IPS-11a (cell line): Measurements from ENCODE around the gene SBF2.

Experiments used
- H3K4me3 ChIP-seq: one replicate; pipeline ENCODE4 v1.5.1; 2013; ENCODE audit warnings: low read depth, low read length, control low read depth

The SBF2 gene

DNA sequence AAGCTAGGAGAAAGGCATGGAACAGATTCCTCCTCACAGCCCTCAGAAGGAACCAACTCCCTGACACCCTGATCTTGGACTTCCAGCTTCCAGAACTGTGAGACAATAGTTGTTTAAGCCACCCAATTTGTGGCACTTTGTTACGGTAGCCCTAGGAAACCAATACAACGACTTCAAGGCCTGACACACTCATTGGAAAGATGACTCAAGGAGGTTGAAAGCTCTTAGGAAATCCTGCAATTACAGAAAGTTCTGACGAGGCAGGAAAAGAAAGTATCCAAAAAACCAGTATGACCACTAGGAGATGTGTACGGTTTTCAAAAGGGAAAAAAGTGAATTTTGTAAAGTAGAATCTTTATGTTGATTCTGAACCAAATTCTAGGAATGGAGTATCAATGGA is 468.7 kb downstream of the SBF2 start:
- no peak overlapping the region for H3K4me3 ChIP-seq

DNA sequence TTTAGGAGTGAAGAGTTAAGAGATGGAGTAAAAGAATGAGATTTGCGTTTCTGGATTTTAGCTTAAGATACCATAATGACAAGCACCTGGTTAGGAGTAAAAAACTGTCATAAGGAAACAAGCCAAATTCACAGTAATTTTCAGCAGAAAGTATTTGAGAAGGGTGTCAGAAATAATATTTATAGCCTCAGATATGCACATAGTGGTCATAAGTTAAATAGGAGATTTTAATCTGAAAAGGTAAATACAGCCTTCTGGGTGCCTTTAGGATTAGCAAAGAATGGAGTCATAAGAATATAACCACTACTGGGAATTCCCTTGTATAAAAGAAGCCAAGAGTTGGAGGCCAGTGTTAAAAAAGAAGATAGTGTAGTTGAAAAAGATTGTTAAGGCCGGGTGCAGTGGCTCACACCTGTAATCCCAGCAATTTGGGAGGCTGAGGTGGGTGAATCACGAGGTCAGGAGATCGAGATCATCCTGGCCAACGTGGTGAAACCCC is 470.1 kb downstream of the SBF2 start:
- H3K4me3 ChIP-seq: no peak overlapping the region

DNA sequence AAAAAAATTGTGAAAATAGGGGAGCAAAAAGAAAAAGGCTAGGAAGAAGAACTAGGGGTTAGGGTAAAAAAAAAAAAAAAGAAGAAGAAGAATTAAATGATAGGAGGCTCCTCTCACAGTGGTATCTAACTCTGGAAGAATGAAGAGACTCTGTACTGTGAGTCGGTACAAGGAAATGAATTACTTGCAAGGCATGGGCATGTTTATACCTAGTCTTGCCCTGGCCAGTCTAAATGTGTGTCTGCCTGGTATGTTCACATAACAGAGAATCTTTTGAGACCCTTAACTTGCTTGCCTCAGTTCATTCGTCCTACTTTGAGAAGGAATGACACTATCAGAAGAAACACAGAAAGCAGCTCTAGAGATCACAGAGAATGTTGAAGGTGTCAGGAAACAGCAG is 470.6 kb downstream of the SBF2 start:
- no peak overlapping the region for H3K4me3 ChIP-seq

DNA sequence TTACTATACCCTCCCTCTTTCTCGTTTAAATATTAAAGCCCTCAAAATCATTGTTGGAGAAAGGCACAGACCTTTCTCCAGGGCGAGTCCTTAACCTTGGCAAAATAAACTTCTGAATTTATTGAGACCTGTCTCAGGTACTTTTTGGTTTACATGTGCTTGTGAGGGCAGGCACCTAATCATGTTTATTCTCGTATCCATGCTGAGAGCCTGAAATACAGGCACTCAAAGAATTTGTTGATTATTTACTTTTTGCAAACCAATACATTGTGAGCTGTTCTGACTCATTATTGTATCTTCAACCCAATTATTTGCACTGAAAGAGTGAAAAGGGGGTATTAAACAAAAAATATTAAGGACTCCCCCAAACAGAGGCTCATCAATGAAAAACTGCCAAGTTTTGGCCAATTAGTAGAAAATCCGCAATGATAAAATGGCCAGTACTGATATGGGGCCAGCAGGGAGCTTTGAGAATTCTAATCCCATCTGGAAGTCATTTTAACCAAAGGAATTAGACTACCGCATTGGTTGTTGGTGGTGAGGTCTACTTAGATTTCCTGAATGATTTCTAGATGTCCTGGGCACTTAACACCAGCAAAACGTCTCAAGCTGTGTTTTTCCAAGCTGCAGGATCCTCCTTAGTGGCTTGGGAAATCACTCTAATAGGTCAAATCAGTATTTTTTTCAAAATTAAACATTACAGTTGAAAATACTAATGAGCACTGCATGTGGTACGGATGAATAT is 472.8 kb downstream of the SBF2 start:
- H3K4me3 ChIP-seq: no peak overlapping the region

DNA sequence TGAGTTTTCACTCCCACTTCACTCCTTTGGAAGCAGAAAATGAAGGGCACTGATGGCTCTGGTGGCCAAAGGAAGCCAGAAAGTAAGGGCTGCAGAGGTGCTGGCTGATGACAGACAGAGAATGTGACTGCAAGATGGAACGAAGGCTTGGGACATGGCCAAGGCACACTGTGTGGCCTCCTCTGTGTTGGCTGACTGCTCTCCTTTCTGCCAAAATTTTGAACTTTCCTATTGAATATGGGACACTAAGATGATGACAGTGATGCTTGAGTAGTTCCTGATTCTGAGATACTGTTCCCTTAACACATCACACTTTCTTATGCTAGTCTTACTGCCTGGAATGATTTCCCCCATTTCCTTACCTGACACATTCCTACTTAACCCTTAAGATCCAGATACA is 473.8 kb downstream of the SBF2 start:
- no peak overlapping the region for H3K4me3 ChIP-seq

DNA sequence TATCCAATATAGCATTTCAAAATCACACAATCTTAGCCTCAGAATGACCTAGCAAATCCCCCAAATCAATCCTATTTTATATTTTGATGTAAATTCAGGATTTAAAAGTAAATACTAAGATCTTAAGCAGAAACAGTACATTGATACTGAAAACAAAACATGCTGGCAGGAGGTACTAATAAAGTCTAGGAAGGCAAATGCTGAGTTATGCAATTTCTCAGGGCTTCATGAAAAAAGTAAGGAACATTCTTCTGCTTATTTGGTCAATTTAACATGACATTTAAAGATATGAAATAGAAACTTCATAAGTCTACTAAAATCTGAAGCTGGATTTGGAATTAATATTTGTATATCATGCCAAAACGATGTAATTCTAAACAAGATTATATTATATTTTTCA is 476.8 kb downstream of the SBF2 start:
- no peak overlapping the region for H3K4me3 ChIP-seq

DNA sequence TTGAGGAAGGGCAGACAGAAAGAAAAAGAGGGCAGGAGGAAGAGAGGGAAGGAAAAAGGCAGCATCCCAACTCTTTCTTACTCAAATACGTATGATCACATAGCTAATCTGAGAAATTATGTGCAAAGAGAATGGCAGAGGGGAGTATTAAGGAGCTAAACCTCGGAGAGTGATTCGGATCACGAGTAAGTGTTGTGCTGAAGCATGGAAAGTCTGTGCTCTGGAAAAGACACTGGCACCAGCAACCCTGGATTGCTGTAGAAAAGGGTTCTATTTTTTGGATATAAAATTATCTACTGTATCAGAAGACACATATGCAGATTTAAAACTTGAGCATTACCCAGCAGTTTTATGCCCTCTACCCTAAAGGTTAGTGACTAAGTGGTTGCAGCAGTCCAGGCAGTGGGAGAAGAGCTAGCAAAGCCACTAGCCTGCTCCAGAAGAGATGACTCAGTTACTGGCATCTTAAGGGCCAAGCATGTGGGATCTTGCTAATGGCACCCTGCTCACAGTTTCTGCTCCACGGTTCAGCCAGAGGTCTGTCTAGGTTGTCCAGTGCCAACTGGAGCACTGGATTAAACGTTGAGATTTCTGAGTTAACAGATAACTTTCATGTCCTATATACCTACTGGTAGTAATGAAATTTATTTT is 478.4 kb downstream of the SBF2 start:
- no peak overlapping the region for H3K4me3 ChIP-seq

DNA sequence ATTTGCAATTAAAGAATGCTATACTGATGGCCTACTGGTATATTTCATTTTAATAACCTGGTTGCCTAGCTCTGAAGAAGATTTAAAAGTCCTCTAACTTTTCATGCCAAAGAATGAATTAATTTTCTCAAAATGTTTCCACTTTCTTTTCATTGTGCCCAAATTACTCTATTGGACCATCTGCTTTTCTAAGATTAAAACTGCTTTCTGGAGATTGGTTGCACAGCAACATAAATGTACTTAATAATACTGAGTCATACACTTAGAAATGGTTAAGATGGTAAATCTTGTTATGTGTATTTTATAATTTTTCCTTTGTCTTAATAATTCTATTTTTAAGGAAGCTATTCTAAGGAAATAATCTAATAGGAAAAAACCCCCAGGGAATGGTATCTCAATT is 479.9 kb downstream of the SBF2 start:
- no peak overlapping the region for H3K4me3 ChIP-seq

DNA sequence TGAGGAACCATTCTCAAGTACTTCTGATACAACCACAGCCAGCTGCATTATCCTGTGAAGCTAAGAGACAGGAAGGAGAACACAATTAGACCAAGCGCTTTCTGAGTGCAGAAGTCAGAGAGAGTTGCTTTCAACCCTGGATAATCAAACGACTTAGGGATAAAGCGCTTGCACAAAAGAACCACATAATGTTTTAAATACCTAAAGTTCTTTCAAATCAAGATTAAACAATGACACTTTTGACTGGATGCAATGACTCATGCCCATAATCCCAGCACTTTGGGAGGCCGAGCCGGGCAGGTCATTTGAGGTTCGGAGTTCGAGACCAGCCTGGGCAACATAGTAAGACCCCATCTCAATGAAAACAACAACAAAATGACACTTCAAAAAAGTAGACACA is 485.1 kb downstream of the SBF2 start:
- no peak overlapping the region for H3K4me3 ChIP-seq

DNA sequence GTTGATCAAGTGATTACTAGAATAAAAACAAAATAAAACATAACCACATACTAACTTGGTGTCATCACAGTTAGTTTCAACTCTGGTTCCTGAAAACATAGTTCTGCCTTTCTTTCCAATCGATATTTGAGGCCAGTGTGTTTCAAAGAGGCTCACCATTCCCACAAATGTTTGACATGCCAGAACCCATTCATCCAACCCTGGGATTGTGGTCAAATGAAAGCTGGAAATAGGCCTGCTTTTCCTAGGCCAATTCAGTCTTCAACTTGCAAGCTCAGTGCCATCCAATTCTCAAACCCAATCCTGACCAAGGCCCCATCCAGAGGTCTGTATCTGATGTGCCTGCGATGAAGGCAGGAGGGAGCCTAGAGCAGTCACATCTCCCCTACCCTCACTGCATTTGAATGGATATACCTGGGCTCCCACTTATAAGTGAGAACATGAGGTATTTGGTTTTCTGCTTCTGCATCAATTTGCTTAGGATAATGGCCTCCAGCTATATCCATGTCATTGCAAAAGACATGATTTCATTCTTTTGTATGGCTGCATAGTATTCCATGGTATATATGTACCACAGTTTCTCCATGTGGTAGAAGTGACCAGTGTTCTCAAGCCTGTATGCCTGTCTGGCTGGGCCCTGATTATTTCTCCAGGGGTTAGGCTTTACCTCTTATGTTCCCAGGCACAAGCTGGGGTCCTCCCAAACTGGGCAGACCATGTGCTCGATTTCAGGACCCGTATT is 486.9 kb downstream of the SBF2 start:
- no peak overlapping the region for H3K4me3 ChIP-seq

DNA sequence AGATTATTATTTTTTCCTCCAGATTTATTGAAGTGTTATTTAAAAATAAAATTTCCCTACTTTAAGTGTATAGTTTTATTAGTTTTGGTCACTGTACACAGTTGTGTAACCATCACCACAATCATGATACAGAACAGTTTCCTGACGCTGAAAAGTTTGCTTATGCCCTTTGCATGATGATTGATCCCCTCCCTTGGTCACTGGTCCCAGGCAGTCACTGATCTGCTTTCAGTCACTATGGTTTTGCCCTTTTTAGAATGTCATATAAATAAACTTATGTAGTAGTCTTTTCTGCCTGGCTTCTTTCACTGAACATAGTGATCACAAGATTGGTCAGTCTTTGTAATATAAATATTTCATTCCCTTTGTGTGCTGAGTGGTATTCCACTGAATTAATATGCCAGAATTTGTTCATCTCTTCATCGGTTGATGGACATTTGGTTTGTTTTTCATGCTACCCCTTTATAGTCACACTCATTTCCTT is 489.6 kb downstream of the SBF2 start:
- H3K4me3 ChIP-seq: no peak overlapping the region

DNA sequence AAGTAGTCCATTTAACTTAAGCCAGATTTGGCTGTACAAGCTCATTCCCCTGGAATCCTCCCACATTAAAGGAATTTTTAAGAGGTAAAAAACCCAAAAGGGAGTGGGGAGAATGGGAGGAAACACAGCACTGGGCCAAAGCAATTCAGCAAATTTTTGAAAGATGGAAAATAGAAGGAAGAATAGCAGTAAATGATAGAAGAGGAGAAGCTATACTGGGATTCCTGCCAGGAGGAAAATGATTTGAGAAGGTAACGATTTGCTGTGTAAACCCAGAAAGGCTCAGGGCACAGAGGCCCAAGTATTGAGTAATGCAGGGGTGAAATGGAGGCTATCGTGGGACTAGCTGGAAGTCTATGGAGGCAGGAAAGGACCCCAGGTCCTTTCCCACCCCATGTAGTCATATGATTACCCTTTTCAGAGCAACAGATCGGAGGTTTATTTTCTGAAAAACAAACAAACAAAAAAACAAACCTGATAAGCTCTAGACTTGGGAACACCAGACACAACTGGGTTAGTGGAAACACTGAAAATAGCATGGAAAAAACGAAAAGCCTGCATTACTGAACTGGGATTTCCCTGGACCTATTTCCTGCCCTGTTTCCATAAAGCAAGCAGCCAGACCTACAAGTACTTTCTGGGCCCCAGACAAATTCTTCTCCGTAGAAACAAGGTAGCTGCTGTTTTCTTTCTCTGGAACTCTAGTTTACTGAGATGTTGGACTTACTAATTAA is 490.2 kb downstream of the SBF2 start:
- no peak overlapping the region for H3K4me3 ChIP-seq

DNA sequence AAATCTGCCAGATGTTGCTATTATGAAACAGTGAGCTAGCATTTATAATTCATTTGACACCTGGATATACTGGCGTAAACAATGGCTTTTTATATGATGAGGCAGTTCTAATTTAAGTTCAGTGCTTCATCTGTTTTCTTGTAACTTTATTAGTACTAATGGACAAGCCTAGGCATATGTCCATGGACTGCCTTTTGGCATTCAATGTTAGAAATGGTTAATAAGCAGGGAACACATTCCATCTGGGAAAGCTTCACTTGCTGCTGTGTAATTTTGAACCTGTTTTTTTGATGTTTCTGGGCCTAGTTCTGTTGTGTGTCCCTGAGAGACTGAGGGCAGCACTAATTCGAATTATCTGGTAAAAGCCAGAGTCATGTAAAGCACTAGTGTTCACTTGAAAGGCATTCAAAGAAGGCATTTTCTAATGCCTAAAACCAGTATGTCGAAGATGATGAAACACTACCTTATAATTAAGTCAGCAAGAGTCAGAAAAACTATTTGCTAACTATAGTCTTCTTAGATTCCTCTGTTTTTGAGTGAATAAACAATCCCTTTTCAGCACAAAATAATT is 491.6 kb downstream of the SBF2 start:
- no peak overlapping the region for H3K4me3 ChIP-seq

DNA sequence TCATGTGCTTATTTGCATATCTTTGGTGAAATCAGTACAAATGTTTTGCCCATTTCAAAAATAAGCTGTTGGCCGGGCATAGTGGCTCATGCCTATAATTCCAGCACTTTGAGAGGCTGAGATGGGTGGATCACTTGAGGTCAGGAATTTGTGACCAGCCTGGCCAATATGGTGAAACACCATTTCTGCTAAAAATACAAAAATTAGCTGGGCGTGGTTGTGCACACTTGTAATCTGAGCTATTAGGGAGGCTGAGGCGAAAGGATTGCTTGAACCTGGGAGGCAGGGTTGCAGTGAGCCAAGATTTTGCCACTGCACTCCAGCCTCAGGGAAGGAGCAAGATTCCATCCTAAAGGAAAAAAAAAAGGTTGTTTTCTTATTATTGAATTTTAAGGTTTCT is 494.1 kb downstream of the SBF2 start:
- H3K4me3 ChIP-seq: no peak overlapping the region

DNA sequence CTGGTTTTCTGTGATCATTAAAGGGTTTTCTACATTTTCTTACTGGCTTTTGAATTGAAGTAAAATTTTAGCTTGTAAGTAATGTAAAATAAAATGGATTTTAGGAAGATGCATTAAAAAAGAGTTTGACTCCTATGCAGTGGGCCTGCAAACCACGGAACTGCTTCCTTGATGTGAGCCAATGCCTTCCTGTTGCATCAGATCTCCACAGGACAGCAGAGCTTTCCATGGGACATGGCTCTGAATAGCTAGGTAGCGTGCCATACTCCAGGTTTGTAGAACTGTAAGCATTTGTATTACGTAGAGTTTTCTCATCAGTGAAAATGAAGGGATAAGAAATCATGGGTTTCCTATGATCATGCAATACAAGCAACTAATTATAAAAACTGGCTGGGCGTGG is 496.7 kb downstream of the SBF2 start:
- H3K4me3 ChIP-seq: no peak overlapping the region

DNA sequence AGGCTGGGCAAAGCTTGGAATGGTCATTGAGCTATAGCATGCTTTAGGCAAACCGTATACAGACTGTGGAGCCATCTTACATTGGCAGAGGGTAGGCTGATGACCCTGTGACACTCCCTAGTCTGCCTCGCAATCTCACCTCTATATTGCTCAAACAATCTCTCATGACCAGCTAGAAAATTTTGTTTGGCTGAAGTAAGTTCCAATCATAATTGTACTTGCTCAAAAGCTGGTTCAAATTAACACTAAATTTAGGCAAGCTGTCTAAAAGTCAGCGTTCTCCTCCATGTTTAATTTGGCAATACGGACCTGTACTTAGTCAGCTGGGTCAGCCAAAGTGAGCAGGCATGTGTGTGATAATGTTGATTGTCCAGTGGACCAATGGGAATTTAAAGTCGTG is 497.2 kb downstream of the SBF2 start:
- H3K4me3 ChIP-seq: no peak overlapping the region

DNA sequence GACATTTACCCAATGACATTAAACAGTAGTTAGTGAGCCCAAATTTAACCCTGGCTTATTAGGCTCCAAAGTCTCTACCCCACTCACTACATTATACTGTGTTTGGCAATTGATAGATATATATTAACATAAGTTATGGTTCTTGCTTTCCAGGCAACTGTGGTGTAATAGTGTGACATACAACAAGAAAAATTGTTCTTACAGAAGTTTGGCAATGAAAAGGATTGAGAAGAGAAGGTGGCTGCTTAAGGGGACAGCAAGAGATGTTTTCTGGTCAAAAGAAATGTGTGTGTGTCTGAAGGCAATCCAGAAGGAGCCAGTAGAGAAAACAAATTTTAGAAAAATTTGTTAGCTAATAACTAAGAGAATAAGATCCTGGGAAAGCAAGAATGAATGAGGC is 497.8 kb downstream of the SBF2 start:
- no peak overlapping the region for H3K4me3 ChIP-seq

DNA sequence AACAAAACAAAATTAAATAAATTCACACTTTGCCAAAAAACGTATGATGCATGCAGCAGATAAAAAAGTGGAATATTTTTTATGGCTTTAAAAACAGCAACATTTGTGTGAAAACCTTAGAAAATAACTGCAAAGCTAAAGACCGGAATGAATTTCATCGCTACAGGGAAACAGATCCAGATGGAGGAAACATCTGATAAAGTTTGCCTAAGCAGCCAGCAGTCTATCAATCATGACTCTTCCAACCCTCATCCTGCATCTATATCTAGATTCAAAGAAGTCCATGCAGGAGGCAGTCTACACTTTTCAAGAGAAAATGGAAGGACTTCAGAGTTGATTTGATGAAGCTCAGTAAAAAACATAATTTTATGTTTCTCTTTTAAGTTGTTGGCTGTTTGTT is 503.3 kb downstream of the SBF2 start:
- H3K4me3 ChIP-seq: no peak overlapping the region

DNA sequence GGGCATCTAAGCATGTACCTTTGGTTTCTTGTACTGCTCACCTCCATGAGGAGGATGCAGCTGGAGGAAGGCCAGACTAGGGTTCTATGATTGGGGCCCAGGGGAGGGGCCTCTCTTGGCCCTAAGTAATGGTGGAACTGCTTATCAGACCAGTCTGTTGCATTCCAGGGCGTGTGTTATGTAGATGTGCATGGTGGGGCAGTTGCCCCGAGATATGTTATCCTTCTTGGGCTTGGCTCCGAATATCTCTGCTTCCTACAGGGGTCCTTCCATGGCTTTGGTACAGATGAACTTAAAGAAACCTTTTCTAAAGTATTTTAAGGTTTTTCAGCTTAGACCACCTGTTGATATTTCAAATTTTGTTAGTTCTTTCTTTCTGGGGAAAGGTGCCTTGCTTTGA is 504.1 kb downstream of the SBF2 start:
- no peak overlapping the region for H3K4me3 ChIP-seq

DNA sequence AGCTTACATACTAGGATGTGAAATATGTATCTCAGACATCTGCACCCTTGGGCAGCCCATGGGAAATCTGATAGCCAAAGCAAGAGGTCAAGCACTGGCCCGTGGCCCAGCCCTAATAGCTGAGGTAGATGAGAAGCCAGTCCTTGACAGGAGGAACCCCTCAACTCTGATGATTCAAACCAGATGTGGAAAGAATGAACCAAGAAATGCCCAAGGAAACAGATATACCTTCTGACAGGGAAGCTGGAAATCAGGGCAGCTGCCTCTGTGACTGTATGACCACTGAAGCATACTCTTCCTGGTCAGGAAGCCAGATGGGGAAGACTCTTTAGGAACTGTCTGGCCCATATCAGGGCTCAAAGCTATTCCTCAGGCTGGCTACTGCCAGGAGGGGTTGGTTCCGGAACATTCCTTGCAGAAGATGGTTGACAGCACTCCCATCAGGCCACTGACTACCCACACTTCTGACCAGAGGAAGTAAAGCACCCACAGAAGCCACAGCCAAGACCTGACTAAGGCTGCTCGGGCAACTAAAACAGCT is 506.0 kb downstream of the SBF2 start:
- no peak overlapping the region for H3K4me3 ChIP-seq

DNA sequence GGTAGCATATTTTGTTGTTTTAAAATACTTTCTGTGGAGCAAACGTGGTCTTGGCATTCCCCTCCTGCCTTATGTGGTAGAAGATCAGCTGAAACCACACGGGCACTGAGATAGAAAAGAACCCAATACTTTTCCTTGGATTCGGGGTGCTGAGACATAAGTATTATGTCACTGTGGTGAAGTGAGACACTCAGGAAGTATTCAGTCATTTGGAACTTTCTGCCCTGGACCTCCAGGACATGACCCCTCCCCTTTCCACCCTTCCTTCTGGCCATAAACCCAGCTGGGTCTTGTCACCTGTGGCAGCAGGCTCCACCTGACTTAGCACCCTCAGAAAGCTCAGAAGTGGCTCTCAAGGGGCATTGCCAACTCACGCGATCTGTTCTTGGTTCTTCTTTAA is 506.8 kb downstream of the SBF2 start:
- H3K4me3 ChIP-seq: no peak overlapping the region
